Endodermal cell (in vitro differentiated cells): ENCODE data around the gene CEP85. TPM values are rescaled to one million over a fixed set of nuclear protein-coding genes. Genes with fewer than 3 reads are reported as not detected.
"Not testable (repeated sequence)": the region's sequence is repeated elsewhere in the genome, so short reads cannot be mapped to it uniquely, and the experiment has no call there.

Experiments
- DNase-seq: peaks from one replicate; pipeline ENCODE4 v3.0.0-alpha.2; 2017
- H3K27ac ChIP-seq: 2 replicates; pipeline ENCODE4 v1.5.1; 2013; ENCODE audit warnings: mild to moderate bottlenecking, low read depth, low read length, moderate library complexity
- H3K27me3 ChIP-seq: 2 replicates; pipeline ENCODE4 v1.6.1; 2013; ENCODE audit warnings: mild to moderate bottlenecking, low read length, moderate library complexity; ENCODE audit not compliant: insufficient read depth, control insufficient read depth, poor library complexity, severe bottlenecking
- H3K36me3 ChIP-seq: 2 replicates; pipeline ENCODE4 v1.7.0; 2013; ENCODE audit warnings: mild to moderate bottlenecking, low read length, moderate library complexity; ENCODE audit not compliant: control insufficient read depth, insufficient read depth
- H3K4me1 ChIP-seq: one replicate; pipeline ENCODE4 v1.7.0; 2013; ENCODE audit warnings: low read length; ENCODE audit not compliant: control insufficient read depth, insufficient read depth
- H3K4me3 ChIP-seq: 2 replicates; pipeline ENCODE4 v1.5.1; 2013; ENCODE audit warnings: mild to moderate bottlenecking, low read length, moderate library complexity
- H3K9ac ChIP-seq: 2 replicates; pipeline ENCODE4 v1.6.1; 2013; ENCODE audit warnings: mild to moderate bottlenecking, low read length, moderate library complexity; ENCODE audit not compliant: poor library complexity, severe bottlenecking; ENCODE audit errors: extremely low read depth
- H3K9me3 ChIP-seq: 2 replicates; pipeline ENCODE4 v1.6.1; 2013; ENCODE audit warnings: mild to moderate bottlenecking, low read length, moderate library complexity; ENCODE audit not compliant: control insufficient read depth
- H3K27ac Mint-ChIP-seq: 2 replicates; pipeline ENCODE4 v1.8.0; 2020; ENCODE audit warnings: mixed read lengths
- H3K27me3 Mint-ChIP-seq: 2 replicates; pipeline ENCODE4 v1.8.0; 2021; ENCODE audit warnings: mild to moderate bottlenecking, mixed read lengths; ENCODE audit not compliant: insufficient read depth
- H3K36me3 Mint-ChIP-seq: 2 replicates; pipeline ENCODE4 v1.8.0; 2020; ENCODE audit warnings: low read depth, mixed read lengths
- H3K4me1 Mint-ChIP-seq: 2 replicates; pipeline ENCODE4 v1.8.0; 2020; ENCODE audit warnings: mixed read lengths
- H3K4me3 Mint-ChIP-seq: 2 replicates; pipeline ENCODE4 v1.8.0; 2020; ENCODE audit warnings: mild to moderate bottlenecking, moderate library complexity, mixed read lengths
- H3K9me3 Mint-ChIP-seq: 2 replicates; pipeline ENCODE4 v1.8.0; 2020; ENCODE audit warnings: mild to moderate bottlenecking, mixed read lengths
- CTCF ChIP-seq: fragments of 200-600 bp; sonication (generic); conservative IDR thresholded peaks from 2 replicates; pipeline ENCODE4 v1.5.0; 2021; ENCODE audit warnings: antibody characterized with exemption, mild to moderate bottlenecking
- WGBS, 2 experiments: methylation state at CpG; one replicate each; pipeline versions ENCODE4 v1.1.5 to v1.1.7; 2013; ENCODE audit warnings: missing lambda C conversion rate in 2 of 2, mixed read lengths in 1 of 2; ENCODE audit not compliant: insufficient coverage in 1 of 2, insufficient read length in 1 of 2; 5-methylcytosine and 5-hydroxymethylcytosine counted together
- total RNA-seq, 2 donors: library from RNA; stranded (reverse); fragmentation: NEBNext Ultra II Directional in 1 of 2; extraction: Animal tissue kit (Norgen Biotek cat#: 25700) in 1 of 2; gene quantifications; 2 replicates in 1 of 2; 3 replicates in 1 of 2; pipeline ENCODE4 v1.2.1, GENCODE V29; 2021

The CEP85 gene
- total RNA-seq, 2 donors from 2014 or later = 25.6 to 43.6 TPM

- DNase-seq = peak; percentile 98
- Mint-ChIP-seq H3K9me3 (no peaks in the 10 kb centered on the region), H3K27ac (peak overlapping the region; percentile 28), H3K4me1 (peaks cover 8% of the 10 kb centered on the region), H3K27me3 (peaks cover 37% of the 10 kb centered on the region), H3K4me3 (peak overlapping the region; percentile 62), H3K36me3 (no peaks in the 10 kb centered on the region)
- no peak for TF ChIP-seq CTCF
- Histone ChIP-seq H3K27me3 (peaks cover 32% of the 10 kb centered on the region), H3K27ac (no peak overlapping the region), H3K4me1 (no peaks in the 10 kb centered on the region), H3K36me3 (no peaks in the 10 kb centered on the region), H3K9ac (no peak overlapping the region), H3K4me3 (peak overlapping the region; percentile 82), H3K9me3 (no peaks in the 10 kb centered on the region)
- 20 to 35% methylated on average over 31 to 50 of the region's 50 CpGs for WGBS, 2 experiments
Observed at GRCh38 chr1:26225033-26225831, 8.8 kb upstream of the CEP85 start.

- not testable (repeated sequence) for H3K9me3 ChIP-seq, H3K4me3 Mint-ChIP-seq, H3K27me3 ChIP-seq, H3K4me1 ChIP-seq, H3K36me3 Mint-ChIP-seq, H3K36me3 ChIP-seq, H3K9ac ChIP-seq, H3K4me1 Mint-ChIP-seq, H3K4me3 ChIP-seq, H3K27ac ChIP-seq, DNase-seq, H3K9me3 Mint-ChIP-seq, H3K27ac Mint-ChIP-seq
- H3K27me3 Mint-ChIP-seq = peaks cover 15% of the 10 kb centered on the region
- 92% methylated on average over 1 of the region's 2 CpGs; no CpG with 5 or more reads in 1 of the 2 experiments for WGBS, 2 experiments
Observed at GRCh38 chr1:26230682-26231081, 3.3 kb upstream of the CEP85 start.

GRCh38 chr1:26234644-26235370 lies 807 bp downstream of the CEP85 start:
- Mint-ChIP-seq H3K4me1 (peaks cover 8% of the 10 kb centered on the region), H3K27ac (peak overlapping the region; percentile 96), H3K27me3 (no peaks in the 10 kb centered on the region), H3K9me3 (no peaks in the 10 kb centered on the region), H3K36me3 (peaks cover 20% of the 10 kb centered on the region), H3K4me3 (peak overlapping the region; percentile 92)
- H3K27ac ChIP-seq = peak overlapping the region; percentile 66
- TF ChIP-seq CTCF = no peak
- peak overlapping the region; percentile 96 for H3K4me3 ChIP-seq
- 1 to 5% methylated on average over 18 to 30 of the region's 30 CpGs for WGBS, 2 experiments
- H3K9ac ChIP-seq = peak overlapping the region; percentile 74
- peaks cover 8% of the 10 kb centered on the region for H3K36me3 ChIP-seq
- no peaks in the 10 kb centered on the region for H3K27me3 ChIP-seq
- H3K9me3 ChIP-seq = peaks cover 8% of the 10 kb centered on the region
- no peaks in the 10 kb centered on the region for H3K4me1 ChIP-seq
- DNase-seq = no peak
